Activated naive CD4-positive, alpha-beta T cell treated with anti-CD3 and anti-CD28 coated beads, Interleukin-2, amount 50 U/mL, for 72 hours (primary cell): ENCODE results near the gene PLXNB3. TPM values are rescaled to one million over a fixed set of nuclear protein-coding genes. Genes with fewer than 3 reads are reported as not detected.
"Not testable (repeated sequence)": the region's sequence is repeated elsewhere in the genome, so short reads cannot be mapped to it uniquely, and the experiment has no call there.

ENCODE experiments used
- ATAC-seq, 2 donors: fragments of 150-1000 bp; cut with Tn5 transposase; 2 replicates each; pipeline ENCODE4 v1.10.0; 2021; ENCODE audit warnings: mild to moderate bottlenecking in 2 of 2, moderate library complexity in 2 of 2
- DNase-seq, 2 donors: peaks; one replicate each; pipeline ENCODE4 v3.0.0; 2021 to 2022; ENCODE audit warnings: low spot score in 2 of 2
- H3K27ac Mint-ChIP-seq, 2 donors: one replicate each; pipeline ENCODE4 v1.8.0; 2022; ENCODE audit warnings: mild to moderate bottlenecking in 2 of 2, mixed read lengths in 2 of 2
- H3K36me3 Mint-ChIP-seq, 2 donors: one replicate each; pipeline ENCODE4 v1.8.0; 2022; ENCODE audit warnings: mixed read lengths in 2 of 2
- H3K9me3 Mint-ChIP-seq, 2 donors: one replicate each; pipeline ENCODE4 v1.8.0; 2022; ENCODE audit warnings: mixed read lengths in 2 of 2
- total RNA-seq, 2 donors: library from RNA; stranded (reverse); gene quantifications; one replicate each; pipeline ENCODE4 v1.2.3, GENCODE V29; 2022

The PLXNB3 gene
- total RNA-seq, 2 donors from 2014 or later, result 1.5 to 3.2 TPM

GRCh38 chrX:153728951-153729631 is 35.0 kb upstream of the PLXNB3 start:
- no peak for DNase-seq
- no peak overlapping the region for H3K27ac Mint-ChIP-seq
- peaks cover 0 to 10% of the 10 kb centered on the region in 2 donors for H3K36me3 Mint-ChIP-seq
- H3K9me3 Mint-ChIP-seq, result peaks cover 0 to 5% of the 10 kb centered on the region in 2 donors
- no peak for ATAC-seq

GRCh38 chrX:153730115-153730514 is 33.9 kb upstream of the PLXNB3 start:
- not testable (repeated sequence) for ATAC-seq, DNase-seq, H3K27ac Mint-ChIP-seq, H3K9me3 Mint-ChIP-seq
- peaks cover 0 to 15% of the 10 kb centered on the region in 2 donors for H3K36me3 Mint-ChIP-seq

GRCh38 chrX:153731117-153731844 is 32.8 kb upstream of the PLXNB3 start:
- peak in 1 of 2 donors; percentile 69 for ATAC-seq
- peaks cover 0 to 15% of the 10 kb centered on the region in 2 donors for H3K36me3 Mint-ChIP-seq

GRCh38 chrX:153731845-153732215 is 32.2 kb upstream of the PLXNB3 start:
- Mint-ChIP-seq H3K9me3 (peaks cover 0 to 10% of the 10 kb centered on the region in 2 donors), H3K36me3 (peaks cover 0 to 15% of the 10 kb centered on the region in 2 donors), H3K27ac (peak overlapping the region; percentile 68 to 75)
- no peak for ATAC-seq
- no peak for DNase-seq

More at GRCh38 chrX:153731117-153731844, 32.8 kb upstream of the PLXNB3 start:
- H3K27ac Mint-ChIP-seq, result peak overlapping the region; percentile 38 to 75
- peaks cover 0 to 10% of the 10 kb centered on the region in 2 donors for H3K9me3 Mint-ChIP-seq
- no peak for DNase-seq

GRCh38 chrX:153732401-153732800 is 31.6 kb upstream of the PLXNB3 start:
- peaks cover 0 to 10% of the 10 kb centered on the region in 2 donors for H3K9me3 Mint-ChIP-seq
- peaks cover 0 to 15% of the 10 kb centered on the region in 2 donors for H3K36me3 Mint-ChIP-seq
- no peak for DNase-seq
- no peak for ATAC-seq
- no peak overlapping the region for H3K27ac Mint-ChIP-seq

GRCh38 chrX:153733651-153734240 is 30.3 kb upstream of the PLXNB3 start:
- Mint-ChIP-seq H3K36me3 (peaks cover 0 to 15% of the 10 kb centered on the region in 2 donors), H3K9me3 (peaks cover 0 to 10% of the 10 kb centered on the region in 2 donors), H3K27ac (no peak overlapping the region)
- no peak for DNase-seq
- no peak for ATAC-seq

- peaks cover 0 to 10% of the 10 kb centered on the region in 2 donors for H3K9me3 Mint-ChIP-seq
- peaks cover 0 to 15% of the 10 kb centered on the region in 2 donors for H3K36me3 Mint-ChIP-seq
- peak in 1 of 2 donors; percentile 65 for ATAC-seq
- no peak for DNase-seq
- peak overlapping the region in 1 of 2 donors; percentile 84 for H3K27ac Mint-ChIP-seq
These were observed 29.2 kb upstream of the PLXNB3 start for GRCh38 chrX:153734871-153735270.

GRCh38 chrX:153735274-153735673 is 28.8 kb upstream of the PLXNB3 start:
- peaks cover 0 to 15% of the 10 kb centered on the region in 2 donors for H3K36me3 Mint-ChIP-seq
- H3K27ac Mint-ChIP-seq, result peak overlapping the region in 1 of 2 donors; percentile 84
- ATAC-seq (peak; percentile 62 to 71), DNase-seq (peak in 1 of 2 donors; percentile 10)
- peaks cover 0 to 10% of the 10 kb centered on the region in 2 donors for H3K9me3 Mint-ChIP-seq

GRCh38 chrX:153736071-153736820 is 27.8 kb upstream of the PLXNB3 start:
- DNase-seq, result no peak
- no peak overlapping the region for H3K27ac Mint-ChIP-seq
- peaks cover 0 to 10% of the 10 kb centered on the region in 2 donors for H3K36me3 Mint-ChIP-seq
- no peak for ATAC-seq
- H3K9me3 Mint-ChIP-seq, result peaks cover 0 to 10% of the 10 kb centered on the region in 2 donors

- DNase-seq, result no peak
- Mint-ChIP-seq H3K27ac (no peak overlapping the region), H3K36me3 (peaks cover 0 to 5% of the 10 kb centered on the region in 2 donors), H3K9me3 (peaks cover 0 to 4% of the 10 kb centered on the region in 2 donors)
- no peak for ATAC-seq
These were observed 27.1 kb upstream of the PLXNB3 start for GRCh38 chrX:153736871-153737441.

- ATAC-seq (no peak), DNase-seq (no peak)
- H3K27ac Mint-ChIP-seq, result no peak overlapping the region
- H3K36me3 Mint-ChIP-seq, result peaks cover 0 to 4% of the 10 kb centered on the region in 2 donors
- peaks cover 0 to 4% of the 10 kb centered on the region in 2 donors for H3K9me3 Mint-ChIP-seq
These were observed 25.9 kb upstream of the PLXNB3 start for GRCh38 chrX:153738056-153738605.

- peaks cover 0 to 1% of the 10 kb centered on the region in 2 donors for H3K9me3 Mint-ChIP-seq
- DNase-seq (no peak), ATAC-seq (peak; percentile 53 to 92)
- peak overlapping the region; percentile 55 to 88 for H3K27ac Mint-ChIP-seq
- H3K36me3 Mint-ChIP-seq, result peaks cover 0 to 2% of the 10 kb centered on the region in 2 donors
These were observed 24.1 kb upstream of the PLXNB3 start for GRCh38 chrX:153739754-153740486.

- Mint-ChIP-seq H3K36me3 (no peaks in the 10 kb centered on the region), H3K9me3 (no peaks in the 10 kb centered on the region), H3K27ac (peak overlapping the region in 1 of 2 donors; percentile 88)
- no peak for ATAC-seq
- no peak for DNase-seq
These were observed 23.3 kb upstream of the PLXNB3 start for GRCh38 chrX:153740631-153741222.

- DNase-seq (no peak), ATAC-seq (no peak)
- Mint-ChIP-seq H3K9me3 (no peaks in the 10 kb centered on the region), H3K27ac (peak overlapping the region in 1 of 2 donors; percentile 88), H3K36me3 (no peaks in the 10 kb centered on the region)
These were observed 22.6 kb upstream of the PLXNB3 start for GRCh38 chrX:153741446-153741845.

GRCh38 chrX:153742111-153742510 is 21.9 kb upstream of the PLXNB3 start:
- ATAC-seq, H3K36me3 Mint-ChIP-seq, DNase-seq, H3K27ac Mint-ChIP-seq, H3K9me3 Mint-ChIP-seq: not testable (repeated sequence)
